Stimulated activated CD8-positive, alpha-beta memory T cell treated with anti-CD3 and anti-CD28 coated beads, Interleukin-2, amount 100 ng/mL, for 48 hours (primary cell): Measurements from ENCODE around the gene TRMT10B.
"Not testable (repeated sequence)": the region's sequence is repeated elsewhere in the genome, so short reads cannot be mapped to it uniquely, and the experiment has no call there.

Source experiments
- DNase-seq, 2 donors: peaks; one replicate each; pipeline ENCODE4 v3.0.0-alpha.2; 2020; ENCODE audit warnings: low read depth in 2 of 2

Gene TRMT10B

GRCh38 chr9:37800631-37801286, 47.2 kb downstream of the TRMT10B start, which contains the start of gene DCAF10:
DCAF10 (plus strand) TSS chr9:37800797; CDS start chr9:37800867, 70 bp downstream.
- DNase-seq = peak; percentile 83 to 87

- DNase-seq = peak; percentile 16 to 25
Observed at GRCh38 chr9:37801287-37801850, 47.8 kb downstream of the TRMT10B start.

- no peak for DNase-seq
Observed at GRCh38 chr9:37801959-37802711, 48.5 kb downstream of the TRMT10B start.

DNA sequence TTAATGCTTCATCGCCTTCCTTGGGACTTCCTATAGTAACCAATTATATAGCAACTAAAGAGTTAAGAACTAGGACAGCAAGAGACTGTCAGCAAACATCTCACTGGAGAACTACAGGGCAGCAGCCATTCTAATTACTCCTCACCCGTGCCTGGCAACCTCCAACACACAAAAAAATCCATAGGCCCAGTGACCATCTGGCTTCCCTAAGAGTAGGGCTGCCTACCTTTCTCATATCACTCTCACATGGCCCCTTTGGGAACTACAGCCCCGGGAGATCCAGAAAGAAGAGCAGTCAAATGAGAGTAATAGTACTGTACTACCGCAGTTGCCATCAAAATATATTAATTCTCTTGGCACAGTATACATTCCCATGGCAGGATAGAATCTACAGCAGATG, 52.7 kb downstream of the TRMT10B start:
- DNase-seq = no peak

DNA sequence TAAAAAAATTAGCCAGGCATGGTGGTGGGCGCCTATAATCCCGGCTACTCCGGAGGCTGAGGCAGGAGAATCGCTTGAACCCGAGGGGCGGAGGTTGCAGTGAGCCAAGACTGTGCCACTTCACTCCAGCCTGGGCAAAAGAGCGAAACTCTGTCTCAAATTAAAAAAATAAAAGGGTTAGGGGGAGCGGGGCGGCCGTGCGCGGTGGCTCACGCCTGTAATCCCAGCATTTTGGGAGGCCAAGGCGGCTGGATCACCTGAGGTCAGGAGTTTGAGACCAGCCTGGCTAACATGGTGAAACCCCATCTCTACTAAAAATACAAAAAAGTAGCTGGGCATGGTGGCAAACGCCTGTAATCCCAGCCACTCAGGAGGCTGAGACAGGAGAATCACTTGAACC, 56.1 kb downstream of the TRMT10B start:
- DNase-seq = not testable (repeated sequence)

GRCh38 chr9:37811906-37812476, 58.4 kb downstream of the TRMT10B start:
- DNase-seq = no peak

- DNase-seq = no peak
Observed at GRCh38 chr9:37812773-37813379, 59.3 kb downstream of the TRMT10B start.

DNA sequence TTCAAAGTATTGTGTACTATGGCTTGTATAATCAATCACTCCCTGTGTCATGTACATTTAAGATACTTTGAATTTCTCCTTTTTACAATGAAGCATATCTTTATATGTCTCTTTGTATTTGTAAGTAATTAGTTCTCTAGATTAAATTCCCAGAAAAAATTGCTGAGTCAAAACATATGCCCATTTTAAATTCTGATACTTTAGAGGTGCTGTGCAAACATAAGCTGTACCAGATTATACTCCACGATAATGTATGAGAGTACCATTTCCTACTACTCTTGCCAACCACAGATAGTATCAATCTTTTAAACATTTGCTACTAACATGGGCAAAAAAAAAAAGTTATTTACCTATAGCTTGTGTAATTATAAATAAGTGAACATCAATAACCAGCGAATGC, 65.2 kb downstream of the TRMT10B start:
- no peak for DNase-seq

DNA sequence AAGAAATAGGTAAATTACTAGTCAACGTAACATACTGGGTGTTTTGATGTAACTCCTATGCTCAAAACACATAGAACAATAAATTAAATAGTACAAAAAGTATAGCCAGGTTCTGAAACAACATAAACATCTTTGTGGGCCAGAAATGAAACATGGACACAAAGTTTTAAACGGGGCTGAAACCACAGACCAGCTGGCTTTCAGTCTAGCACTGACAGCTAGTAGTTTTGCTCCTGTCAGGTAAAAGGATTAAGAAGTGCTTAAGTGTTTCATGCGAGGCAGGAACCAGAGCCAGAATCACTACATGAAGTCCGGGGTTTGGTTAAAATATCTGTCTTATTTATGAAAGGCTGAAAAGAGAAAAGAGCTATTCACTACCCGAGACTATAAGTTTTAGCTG, 66.5 kb downstream of the TRMT10B start:
- no peak for DNase-seq

- DNase-seq = not testable (repeated sequence)
Observed at GRCh38 chr9:37825174-37825573, 71.6 kb downstream of the TRMT10B start.

DNA sequence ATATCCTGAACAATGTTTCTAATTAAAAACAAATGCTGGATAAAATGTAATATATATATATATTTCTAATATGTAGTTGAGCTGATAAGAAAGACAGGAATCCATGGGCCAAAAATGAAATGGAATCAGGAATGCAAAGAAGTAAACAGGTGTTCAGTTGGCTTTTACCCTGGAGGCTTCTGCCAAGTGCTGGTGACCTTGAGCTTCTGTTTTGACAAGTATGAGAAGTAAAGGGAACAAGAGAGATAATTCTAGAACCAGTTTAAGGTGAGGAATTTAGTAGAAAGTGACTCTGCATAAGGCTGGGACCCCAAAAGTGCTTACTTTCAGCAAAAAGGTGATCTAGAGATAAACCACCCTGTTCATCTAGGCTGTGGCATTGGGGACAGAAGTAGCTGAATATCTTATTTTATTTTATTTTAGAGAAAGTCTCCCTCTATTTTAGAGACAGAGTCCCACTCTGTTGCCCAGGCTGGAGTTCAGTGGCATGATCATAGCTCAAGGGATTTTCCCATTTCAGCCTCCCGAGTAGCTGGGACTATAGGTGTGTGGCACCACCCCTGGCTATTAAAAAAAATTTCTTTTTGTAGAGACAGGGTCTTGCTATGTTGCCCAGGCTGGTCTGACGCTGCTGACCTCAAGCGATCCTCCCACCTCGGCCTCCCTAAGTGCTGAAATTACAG, 74.0 kb downstream of the TRMT10B start:
- DNase-seq = no peak
